Mesothelial cell of epicardium (in vitro differentiated cells): ENCODE data around the gene FOXJ3. TPM values are rescaled to one million over a fixed set of nuclear protein-coding genes. Genes with fewer than 3 reads are reported as not detected.

Experiments used
- DNase-seq, 2 experiments: peaks; one replicate each; pipeline ENCODE4 v3.0.0; 2021; ENCODE audit warnings: low spot score in 2 of 2; ENCODE audit not compliant: unreplicated experiment in 2 of 2
- H3K27ac Mint-ChIP-seq: 2 replicates; pipeline ENCODE4 v1.8.0; 2021; ENCODE audit warnings: mixed read lengths
- H3K27me3 Mint-ChIP-seq: 2 replicates; pipeline ENCODE4 v1.8.0; 2021; ENCODE audit warnings: low read depth, mixed read lengths
- H3K36me3 Mint-ChIP-seq: 2 replicates; pipeline ENCODE4 v1.8.0; 2021; ENCODE audit warnings: mixed read lengths
- H3K4me1 Mint-ChIP-seq: 2 replicates; pipeline ENCODE4 v1.8.0; 2021; ENCODE audit warnings: mixed read lengths
- H3K4me3 Mint-ChIP-seq: 2 replicates; pipeline ENCODE4 v1.8.0; 2021; ENCODE audit warnings: mild to moderate bottlenecking, moderate library complexity, mixed read lengths
- H3K9me3 Mint-ChIP-seq: 2 replicates; pipeline ENCODE4 v1.8.0; 2021; ENCODE audit warnings: mixed read lengths
- total RNA-seq: library from RNA; stranded (reverse); gene quantifications from 3 replicates; pipeline ENCODE4 v1.2.1, GENCODE V29; 2021
- TF ChIP-seq, protein P1 (sequence below): fragments of 200-600 bp; sonication (generic); IDR thresholded peaks from one replicate; pipeline ENCODE4 v1.5.0; 2021; ENCODE audit warnings: antibody characterized with exemption; ENCODE audit not compliant: unreplicated experiment

FOXJ3 gene
- total RNA-seq, 1 donor from 2014 or later = 79.7 TPM

DNA sequence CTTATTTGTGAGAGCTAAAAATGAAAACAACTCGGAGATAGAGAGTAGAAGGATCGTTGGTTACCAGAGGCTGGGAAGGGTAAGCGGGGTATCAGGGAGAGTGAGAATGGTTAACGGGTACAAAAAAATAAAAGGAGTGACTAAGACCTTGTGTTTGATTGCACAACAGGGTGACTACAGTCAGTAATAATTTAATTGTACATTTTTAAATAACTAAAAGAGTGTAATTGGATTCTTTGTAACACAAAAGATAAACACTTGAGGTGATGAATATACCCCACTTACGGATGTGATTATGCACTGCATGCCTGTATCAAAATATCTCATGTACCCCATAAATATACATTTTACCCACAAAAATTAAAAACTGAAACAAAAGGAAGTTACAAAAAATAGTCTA is 29.4 kb downstream of the FOXJ3 start:
- Mint-ChIP-seq H3K4me3 (no peak overlapping the region), H3K4me1 (peaks cover 3% of the 10 kb centered on the region), H3K9me3 (peaks cover 36% of the 10 kb centered on the region), H3K27me3 (no peaks in the 10 kb centered on the region), H3K36me3 (peaks cover 49% of the 10 kb centered on the region), H3K27ac (no peak overlapping the region)
- TF ChIP-seq, protein P1, sequence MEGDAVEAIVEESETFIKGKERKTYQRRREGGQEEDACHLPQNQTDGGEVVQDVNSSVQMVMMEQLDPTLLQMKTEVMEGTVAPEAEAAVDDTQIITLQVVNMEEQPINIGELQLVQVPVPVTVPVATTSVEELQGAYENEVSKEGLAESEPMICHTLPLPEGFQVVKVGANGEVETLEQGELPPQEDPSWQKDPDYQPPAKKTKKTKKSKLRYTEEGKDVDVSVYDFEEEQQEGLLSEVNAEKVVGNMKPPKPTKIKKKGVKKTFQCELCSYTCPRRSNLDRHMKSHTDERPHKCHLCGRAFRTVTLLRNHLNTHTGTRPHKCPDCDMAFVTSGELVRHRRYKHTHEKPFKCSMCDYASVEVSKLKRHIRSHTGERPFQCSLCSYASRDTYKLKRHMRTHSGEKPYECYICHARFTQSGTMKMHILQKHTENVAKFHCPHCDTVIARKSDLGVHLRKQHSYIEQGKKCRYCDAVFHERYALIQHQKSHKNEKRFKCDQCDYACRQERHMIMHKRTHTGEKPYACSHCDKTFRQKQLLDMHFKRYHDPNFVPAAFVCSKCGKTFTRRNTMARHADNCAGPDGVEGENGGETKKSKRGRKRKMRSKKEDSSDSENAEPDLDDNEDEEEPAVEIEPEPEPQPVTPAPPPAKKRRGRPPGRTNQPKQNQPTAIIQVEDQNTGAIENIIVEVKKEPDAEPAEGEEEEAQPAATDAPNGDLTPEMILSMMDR = no peak
- DNase-seq = no peak

- Mint-ChIP-seq H3K36me3 (peaks cover 70% of the 10 kb centered on the region), H3K9me3 (peaks cover 59% of the 10 kb centered on the region)
Observed at GRCh38 chr1:42302034-42302433, 33.0 kb downstream of the FOXJ3 start.

GRCh38 chr1:42298520-42298919 is 36.5 kb downstream of the FOXJ3 start:
- Mint-ChIP-seq H3K27ac (no peak overlapping the region), H3K4me3 (no peak overlapping the region), H3K9me3 (peaks cover 55% of the 10 kb centered on the region), H3K4me1 (no peaks in the 10 kb centered on the region), H3K27me3 (no peaks in the 10 kb centered on the region), H3K36me3 (peaks cover 65% of the 10 kb centered on the region)
- no peak for DNase-seq
- TF ChIP-seq, protein P1 = no peak

More at GRCh38 chr1:42302034-42302433, 33.0 kb downstream of the FOXJ3 start:
- H3K27me3 Mint-ChIP-seq = no peaks in the 10 kb centered on the region
- no peak overlapping the region for H3K4me3 Mint-ChIP-seq
- H3K27ac Mint-ChIP-seq = no peak overlapping the region
- no peak for DNase-seq
- TF ChIP-seq, protein P1 = no peak
- H3K4me1 Mint-ChIP-seq = no peaks in the 10 kb centered on the region

GRCh38 chr1:42295816-42296215 is 39.2 kb downstream of the FOXJ3 start:
- H3K36me3 Mint-ChIP-seq = peaks cover 58% of the 10 kb centered on the region
- peaks cover 41% of the 10 kb centered on the region for H3K9me3 Mint-ChIP-seq
- H3K4me1 Mint-ChIP-seq = peaks cover 2% of the 10 kb centered on the region
- TF ChIP-seq, protein P1 = no peak
- no peaks in the 10 kb centered on the region for H3K27me3 Mint-ChIP-seq
- H3K27ac Mint-ChIP-seq = no peak overlapping the region
- no peak overlapping the region for H3K4me3 Mint-ChIP-seq
- DNase-seq = no peak

GRCh38 chr1:42290130-42290529 is 44.9 kb downstream of the FOXJ3 start:
- TF ChIP-seq, protein P1 = no peak
- H3K4me1 Mint-ChIP-seq = peaks cover 10% of the 10 kb centered on the region
- H3K4me3 Mint-ChIP-seq = no peak overlapping the region
- H3K27me3 Mint-ChIP-seq = no peaks in the 10 kb centered on the region
- no peak for DNase-seq
- peak overlapping the region; percentile 35 for H3K27ac Mint-ChIP-seq
- H3K9me3 Mint-ChIP-seq = peaks cover 4% of the 10 kb centered on the region
- peaks cover 19% of the 10 kb centered on the region for H3K36me3 Mint-ChIP-seq
